PC-9 (cell line): ENCODE measurements around the gene ADD3.

Experiments
- EZH2 ChIP-seq: fragments of 200-600 bp; sonication (generic); IDR thresholded peaks from 2 replicates; pipeline ENCODE4 v1.8.0; 2017; ENCODE audit warnings: antibody characterized with exemption, low read depth
- TF ChIP-seq, protein P1 (sequence below): fragments of 200-600 bp; sonication (generic); conservative IDR thresholded peaks from 2 replicates; pipeline ENCODE4 v1.6.1; 2017; ENCODE audit warnings: mixed run types, antibody characterized with exemption, mild to moderate bottlenecking, moderate library complexity

- TF ChIP-seq, protein P1, sequence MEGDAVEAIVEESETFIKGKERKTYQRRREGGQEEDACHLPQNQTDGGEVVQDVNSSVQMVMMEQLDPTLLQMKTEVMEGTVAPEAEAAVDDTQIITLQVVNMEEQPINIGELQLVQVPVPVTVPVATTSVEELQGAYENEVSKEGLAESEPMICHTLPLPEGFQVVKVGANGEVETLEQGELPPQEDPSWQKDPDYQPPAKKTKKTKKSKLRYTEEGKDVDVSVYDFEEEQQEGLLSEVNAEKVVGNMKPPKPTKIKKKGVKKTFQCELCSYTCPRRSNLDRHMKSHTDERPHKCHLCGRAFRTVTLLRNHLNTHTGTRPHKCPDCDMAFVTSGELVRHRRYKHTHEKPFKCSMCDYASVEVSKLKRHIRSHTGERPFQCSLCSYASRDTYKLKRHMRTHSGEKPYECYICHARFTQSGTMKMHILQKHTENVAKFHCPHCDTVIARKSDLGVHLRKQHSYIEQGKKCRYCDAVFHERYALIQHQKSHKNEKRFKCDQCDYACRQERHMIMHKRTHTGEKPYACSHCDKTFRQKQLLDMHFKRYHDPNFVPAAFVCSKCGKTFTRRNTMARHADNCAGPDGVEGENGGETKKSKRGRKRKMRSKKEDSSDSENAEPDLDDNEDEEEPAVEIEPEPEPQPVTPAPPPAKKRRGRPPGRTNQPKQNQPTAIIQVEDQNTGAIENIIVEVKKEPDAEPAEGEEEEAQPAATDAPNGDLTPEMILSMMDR, result no peak
- no peak for TF ChIP-seq EZH2
Observed at GRCh38 chr10:110167149-110167548, 159.4 kb downstream of the ADD3 start.
